Neutrophil (primary cell): Measurements from ENCODE around the gene AGPS.
A peak's percentile ranks its signal among the peaks of the same experiment; 100 is the strongest.
"Not testable (repeated sequence)": the region's sequence is repeated elsewhere in the genome, so short reads cannot be mapped to it uniquely, and the experiment has no call there.

Experiments
- H3K27ac ChIP-seq: fragments of 200-600 bp; sonication (generic); 2 replicates; pipeline ENCODE4 v1.5.1; 2016; ENCODE audit warnings: mild to moderate bottlenecking, moderate library complexity
- H3K27me3 ChIP-seq: fragments of 200-600 bp; sonication (generic); 2 replicates; pipeline ENCODE4 v1.6.0; 2016; ENCODE audit warnings: mild to moderate bottlenecking
- H3K36me3 ChIP-seq: fragments of 200-600 bp; sonication (generic); 2 replicates; pipeline ENCODE4 v1.5.1; 2017
- H3K4me1 ChIP-seq, 2 experiments: fragments of 200-600 bp in 1 of 2; sonication (generic) in 1 of 2; 1 replicate in 1 of 2; 2 replicates in 1 of 2; pipeline versions ENCODE4 v1.5.1 to v1.6.1; 2013 to 2016; ENCODE audit warnings: low read depth in 1 of 2, low read length in 1 of 2, mild to moderate bottlenecking in 1 of 2, moderate library complexity in 1 of 2; ENCODE audit not compliant: control insufficient read depth in 1 of 2, insufficient read depth in 1 of 2
- H3K4me3 ChIP-seq, 2 experiments: fragments of 200-600 bp in 1 of 2; sonication (generic) in 1 of 2; 1 replicate in 1 of 2; 2 replicates in 1 of 2; pipeline ENCODE4 v1.5.1; 2013 to 2016; ENCODE audit warnings: low read depth in 1 of 2, low read length in 1 of 2, mild to moderate bottlenecking in 1 of 2, moderate library complexity in 1 of 2
- H3K9me3 ChIP-seq: fragments of 200-600 bp; sonication (generic); 2 replicates; pipeline ENCODE4 v1.5.1; 2016
- TF ChIP-seq, protein P1 (sequence below): fragments of 200-600 bp; sonication (generic); IDR thresholded peaks from 2 replicates; pipeline ENCODE4 v1.5.1; 2016; ENCODE audit warnings: antibody characterized with exemption

Gene AGPS

DNA sequence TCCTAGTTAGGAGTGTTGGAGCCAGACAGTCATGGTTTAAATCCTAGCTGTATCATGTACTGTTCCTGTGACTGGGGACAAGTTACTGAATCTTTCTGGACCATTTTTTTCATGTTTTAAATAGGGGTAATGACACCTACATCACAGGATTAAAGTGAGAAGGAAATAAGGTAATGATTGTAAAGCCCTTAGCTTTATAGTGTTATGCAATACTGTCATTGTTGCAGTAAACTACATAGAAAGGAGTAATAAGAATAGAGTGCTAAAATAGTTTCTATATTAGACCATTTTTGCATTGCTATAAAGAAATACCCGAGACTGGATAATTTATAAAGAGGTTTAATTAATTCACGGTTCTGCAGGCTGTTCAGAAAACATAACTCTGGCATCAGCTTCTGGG lies 14.5 kb downstream of the AGPS start:
- H3K27me3 ChIP-seq: no peaks in the 10 kb centered on the region
- no peak overlapping the region for H3K4me3 ChIP-seq
- H3K27ac ChIP-seq: peak overlapping the region; percentile 57
- peaks cover 52 to 65% of the 10 kb centered on the region in 2 experiments for H3K4me1 ChIP-seq
- no peaks in the 10 kb centered on the region for H3K9me3 ChIP-seq
- H3K36me3 ChIP-seq: no peaks in the 10 kb centered on the region
- TF ChIP-seq, protein P1, sequence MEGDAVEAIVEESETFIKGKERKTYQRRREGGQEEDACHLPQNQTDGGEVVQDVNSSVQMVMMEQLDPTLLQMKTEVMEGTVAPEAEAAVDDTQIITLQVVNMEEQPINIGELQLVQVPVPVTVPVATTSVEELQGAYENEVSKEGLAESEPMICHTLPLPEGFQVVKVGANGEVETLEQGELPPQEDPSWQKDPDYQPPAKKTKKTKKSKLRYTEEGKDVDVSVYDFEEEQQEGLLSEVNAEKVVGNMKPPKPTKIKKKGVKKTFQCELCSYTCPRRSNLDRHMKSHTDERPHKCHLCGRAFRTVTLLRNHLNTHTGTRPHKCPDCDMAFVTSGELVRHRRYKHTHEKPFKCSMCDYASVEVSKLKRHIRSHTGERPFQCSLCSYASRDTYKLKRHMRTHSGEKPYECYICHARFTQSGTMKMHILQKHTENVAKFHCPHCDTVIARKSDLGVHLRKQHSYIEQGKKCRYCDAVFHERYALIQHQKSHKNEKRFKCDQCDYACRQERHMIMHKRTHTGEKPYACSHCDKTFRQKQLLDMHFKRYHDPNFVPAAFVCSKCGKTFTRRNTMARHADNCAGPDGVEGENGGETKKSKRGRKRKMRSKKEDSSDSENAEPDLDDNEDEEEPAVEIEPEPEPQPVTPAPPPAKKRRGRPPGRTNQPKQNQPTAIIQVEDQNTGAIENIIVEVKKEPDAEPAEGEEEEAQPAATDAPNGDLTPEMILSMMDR: no peak

DNA sequence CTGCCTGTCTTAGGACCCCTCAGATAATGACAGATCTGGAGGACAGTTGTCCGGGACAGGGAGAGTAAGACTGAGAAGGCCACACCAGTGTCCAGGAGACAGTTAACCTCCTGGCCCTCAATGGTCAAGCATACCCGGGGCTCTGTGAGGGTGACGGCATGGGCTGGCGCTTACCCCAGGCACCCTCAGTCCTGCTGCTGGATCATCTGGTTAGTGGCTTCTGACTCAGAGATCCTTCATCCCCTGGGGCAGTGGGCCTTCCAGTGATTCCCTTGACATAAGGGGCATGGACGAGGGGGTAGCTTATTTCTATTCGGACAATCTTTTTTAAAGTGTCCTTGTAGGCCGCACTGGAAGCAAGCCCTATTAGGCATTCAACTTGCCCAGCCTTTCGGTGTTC lies 18.1 kb downstream of the AGPS start:
- H3K36me3 ChIP-seq, H3K4me3 ChIP-seq, H3K9me3 ChIP-seq, H3K27ac ChIP-seq, H3K27me3 ChIP-seq: not testable (repeated sequence)
- H3K4me1 ChIP-seq: peaks cover 39 to 47% of the 10 kb centered on the region in 2 experiments

DNA sequence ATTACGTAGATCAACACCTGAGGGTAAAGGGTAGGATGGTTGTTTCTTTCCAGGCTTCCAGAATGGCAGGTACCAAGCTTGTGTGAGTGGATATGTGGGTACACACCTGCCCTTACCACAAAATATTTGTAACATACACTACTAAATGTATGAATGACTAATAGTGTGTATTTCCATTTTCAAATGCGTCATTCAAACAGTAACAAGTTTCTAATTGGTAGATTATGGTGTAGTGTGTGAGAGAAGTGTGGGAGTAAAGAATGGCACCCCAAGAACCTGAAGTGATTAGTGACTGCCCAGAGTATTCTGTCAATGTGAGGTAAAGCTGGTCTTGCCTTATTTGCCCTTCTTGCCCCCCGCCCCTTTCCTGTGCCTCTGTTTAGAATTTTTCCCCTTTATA lies 21.1 kb downstream of the AGPS start:
- H3K27ac ChIP-seq: no peak overlapping the region
- H3K36me3 ChIP-seq: no peaks in the 10 kb centered on the region
- TF ChIP-seq, protein P1: no peak
- H3K4me3 ChIP-seq: no peak overlapping the region
- peaks cover 20 to 25% of the 10 kb centered on the region in 2 experiments for H3K4me1 ChIP-seq
- H3K9me3 ChIP-seq: no peaks in the 10 kb centered on the region
- H3K27me3 ChIP-seq: no peaks in the 10 kb centered on the region

DNA sequence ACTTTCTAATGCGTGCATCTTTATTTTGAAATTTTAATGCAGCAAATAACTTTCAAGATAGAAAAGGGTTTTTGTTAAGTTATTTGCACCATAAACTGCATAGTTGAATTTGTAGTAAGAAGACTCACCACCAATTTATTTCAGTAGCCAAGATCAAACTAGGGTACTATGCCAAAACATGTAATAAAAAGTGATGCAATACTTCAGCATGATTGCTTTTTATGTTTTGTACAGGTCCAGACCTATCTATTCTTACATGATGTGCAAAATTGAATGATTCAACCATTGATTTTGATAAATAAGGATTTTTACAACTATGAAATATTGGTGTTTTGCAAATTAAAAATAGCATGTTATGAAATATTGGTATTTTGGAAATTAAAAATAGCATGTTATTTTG lies 26.7 kb downstream of the AGPS start:
- H3K4me1 ChIP-seq: peaks cover 17% of the 10 kb centered on the region in 2 experiments
- H3K9me3 ChIP-seq: no peaks in the 10 kb centered on the region
- H3K27me3 ChIP-seq: no peaks in the 10 kb centered on the region
- no peak overlapping the region for H3K4me3 ChIP-seq
- H3K27ac ChIP-seq: no peak overlapping the region
- no peaks in the 10 kb centered on the region for H3K36me3 ChIP-seq
- TF ChIP-seq, protein P1: no peak

DNA sequence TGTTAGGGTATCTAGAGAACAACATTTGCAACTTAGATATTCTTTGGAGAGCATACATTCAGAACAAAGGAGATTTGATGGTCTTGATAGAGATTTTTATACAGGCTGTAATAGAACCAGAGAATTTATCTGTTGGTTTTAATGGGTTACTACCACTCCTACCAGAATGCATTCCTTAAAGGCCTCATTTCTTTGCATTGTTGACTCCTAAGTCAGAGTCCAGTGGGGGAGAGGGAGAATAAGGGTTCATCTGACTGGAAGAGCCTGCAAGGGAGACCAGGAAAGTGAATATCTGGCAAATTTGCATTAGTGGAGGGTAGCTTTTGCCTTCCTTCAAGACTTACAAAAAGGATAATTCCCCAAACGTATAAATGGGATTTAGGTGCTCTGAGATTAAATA lies 29.7 kb downstream of the AGPS start:
- H3K27me3 ChIP-seq: no peaks in the 10 kb centered on the region
- TF ChIP-seq, protein P1: no peak
- H3K4me1 ChIP-seq: no peaks in the 10 kb centered on the region

DNA sequence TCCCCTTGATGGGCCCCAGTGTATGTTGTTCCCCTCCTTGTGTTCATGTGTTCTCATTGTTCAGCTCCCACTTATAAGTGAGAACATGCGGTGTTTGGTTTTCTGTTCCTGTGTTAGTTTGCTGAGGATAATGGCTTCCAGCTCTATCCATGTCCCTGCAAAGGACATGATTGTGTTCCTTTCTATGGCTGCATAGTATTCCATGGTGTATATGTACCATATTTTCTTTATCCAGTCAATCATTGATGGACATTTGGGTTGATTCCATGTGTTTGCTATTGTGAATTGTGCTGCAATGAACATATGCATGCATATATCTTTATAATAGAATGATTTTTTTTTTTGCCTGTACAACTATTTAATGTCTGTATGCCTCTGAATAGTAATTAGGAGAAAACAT lies 31.5 kb downstream of the AGPS start:
- not testable (repeated sequence) for H3K4me3 ChIP-seq, H3K27me3 ChIP-seq, H3K9me3 ChIP-seq, H3K4me1 ChIP-seq, H3K36me3 ChIP-seq, H3K27ac ChIP-seq

More for the DNA sequence above, 29.7 kb downstream of the AGPS start:
- no peak overlapping the region for H3K4me3 ChIP-seq
- H3K27ac ChIP-seq: no peak overlapping the region
- no peaks in the 10 kb centered on the region for H3K9me3 ChIP-seq
- no peaks in the 10 kb centered on the region for H3K36me3 ChIP-seq

DNA sequence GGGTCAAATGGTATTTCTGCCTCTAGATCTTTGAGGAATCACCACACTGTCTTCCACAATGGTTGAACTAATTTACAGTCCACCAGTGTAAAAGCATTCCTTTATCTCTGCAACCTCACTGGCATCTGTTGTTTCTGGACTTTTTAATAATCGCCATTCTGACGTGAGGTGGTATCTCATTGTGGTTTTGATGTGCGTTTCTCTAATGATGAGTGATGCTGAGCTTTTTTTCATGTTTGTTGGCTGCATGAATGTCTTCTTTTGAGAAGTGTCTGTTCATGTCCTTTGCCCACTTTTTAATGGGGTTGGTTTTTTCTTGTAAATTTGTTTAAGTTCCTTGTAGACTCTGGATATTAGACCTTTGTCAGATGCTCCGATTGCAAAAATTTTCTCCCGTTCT lies 32.0 kb downstream of the AGPS start:
- not testable (repeated sequence) for H3K27me3 ChIP-seq, H3K36me3 ChIP-seq, H3K4me3 ChIP-seq, H3K4me1 ChIP-seq, H3K9me3 ChIP-seq, H3K27ac ChIP-seq
